GM23338 (cell line): Measurements from ENCODE around the gene RBM23. TPM values are rescaled to one million over a fixed set of nuclear protein-coding genes. Genes with fewer than 3 reads are reported as not detected.

ENCODE experiments used
- ATAC-seq: fragments of 200-7000 bp; cut with Tn5 transposase; 3 replicates; pipeline ENCODE4 v1.9.1; 2020
- DNase-seq: peaks from one replicate; pipeline ENCODE4 v3.0.0-alpha.2; 2015; ENCODE audit warnings: low spot score
- H2AFZ ChIP-seq: fragments of 200-600 bp; sonication (generic); 2 replicates; pipeline ENCODE4 v1.8.0; 2016; ENCODE audit warnings: antibody characterized with exemption, mild to moderate bottlenecking, moderate library complexity
- H3F3A ChIP-seq: fragments of 200-600 bp; sonication (generic); replicated peaks from 2 replicates; pipeline ENCODE4 v1.8.0; 2017; ENCODE audit warnings: antibody characterized with exemption, mixed run types, low read depth
- H3K27ac ChIP-seq: fragments of 200-600 bp; sonication (generic); 2 replicates; pipeline ENCODE4 v1.6.1; 2016; ENCODE audit warnings: low read depth
- H3K27me3 ChIP-seq: fragments of 200-600 bp; sonication (generic); 2 replicates; pipeline ENCODE4 v1.8.0; 2016; ENCODE audit warnings: mild to moderate bottlenecking, mixed run types, moderate library complexity; ENCODE audit not compliant: insufficient read depth
- H3K36me3 ChIP-seq: fragments of 200-600 bp; sonication (generic); 2 replicates; pipeline ENCODE4 v1.8.0; 2016; ENCODE audit warnings: mild to moderate bottlenecking; ENCODE audit not compliant: insufficient read depth
- H3K4me1 ChIP-seq: fragments of 200-600 bp; sonication (generic); 2 replicates; pipeline ENCODE4 v1.8.0; 2016; ENCODE audit warnings: mild to moderate bottlenecking, moderate library complexity; ENCODE audit not compliant: insufficient read depth
- H3K4me2 ChIP-seq: fragments of 200-600 bp; sonication (generic); 2 replicates; pipeline ENCODE4 v1.7.1; 2017; ENCODE audit warnings: mixed run types
- H3K4me3 ChIP-seq: fragments of 200-600 bp; sonication (generic); 2 replicates; pipeline ENCODE4 v1.6.1; 2016; ENCODE audit warnings: mixed run types
- H3K79me2 ChIP-seq: fragments of 200-600 bp; sonication (generic); replicated peaks from 2 replicates; pipeline ENCODE4 v1.8.0; 2017; ENCODE audit warnings: mild to moderate bottlenecking; ENCODE audit not compliant: insufficient read depth
- H3K9me2 ChIP-seq: fragments of 200-600 bp; sonication (generic); 2 replicates; pipeline ENCODE4 v1.8.0; 2017; ENCODE audit not compliant: insufficient read depth
- H4K20me1 ChIP-seq: fragments of 200-600 bp; sonication (generic); replicated peaks from 2 replicates; pipeline ENCODE4 v1.8.0; 2017; ENCODE audit warnings: mild to moderate bottlenecking; ENCODE audit not compliant: insufficient read depth
- H3K27ac Mint-ChIP-seq: 2 replicates; pipeline ENCODE4 v1.8.0; 2020; ENCODE audit warnings: inconsistent platforms, mild to moderate bottlenecking, moderate library complexity, mixed read lengths
- H3K27me3 Mint-ChIP-seq: 3 replicates; pipeline ENCODE4 v1.8.0; 2022; ENCODE audit warnings: low read depth, mild to moderate bottlenecking, moderate library complexity, mixed read lengths, inconsistent platforms; ENCODE audit not compliant: insufficient read depth, poor library complexity
- H3K36me3 Mint-ChIP-seq: 3 replicates; pipeline ENCODE4 v1.8.0; 2021; ENCODE audit warnings: low read depth, mild to moderate bottlenecking, inconsistent platforms, moderate library complexity, mixed read lengths
- H3K4me1 Mint-ChIP-seq: 3 replicates; pipeline ENCODE4 v1.8.0; 2020; ENCODE audit warnings: mild to moderate bottlenecking, inconsistent platforms, mixed read lengths
- H3K4me3 Mint-ChIP-seq: 3 replicates; pipeline ENCODE4 v1.8.0; 2021; ENCODE audit warnings: moderate library complexity, mild to moderate bottlenecking, inconsistent platforms, mixed read lengths
- H3K9me3 Mint-ChIP-seq: 3 replicates; pipeline ENCODE4 v1.8.0; 2020; ENCODE audit warnings: moderate library complexity, mild to moderate bottlenecking, inconsistent platforms, mixed read lengths
- EZH2 ChIP-seq: fragments of 200-600 bp; sonication (generic); IDR thresholded peaks from one replicate; pipeline ENCODE4 v1.8.0; 2017; ENCODE audit warnings: antibody characterized with exemption, mild to moderate bottlenecking, low read depth; ENCODE audit not compliant: unreplicated experiment
- EZH2phosphoT487 ChIP-seq: fragments of 200-600 bp; sonication (generic); IDR thresholded peaks from one replicate; pipeline ENCODE4 v1.8.1; 2018; ENCODE audit warnings: antibody characterized with exemption; ENCODE audit not compliant: unreplicated experiment
- JUNB ChIP-seq: IDR thresholded peaks from one replicate; pipeline ENCODE4 v1.6.1; 2016; ENCODE audit warnings: antibody characterized with exemption; ENCODE audit not compliant: unreplicated experiment
- NANOG ChIP-seq: IDR thresholded peaks from 2 replicates; pipeline ENCODE4 v1.6.1; 2016; ENCODE audit warnings: antibody characterized with exemption, borderline replicate concordance
- POLR2AphosphoS5 ChIP-seq: IDR thresholded peaks from 2 replicates; pipeline ENCODE4 v1.6.1; 2016; ENCODE audit warnings: antibody characterized with exemption, low read depth
- STAT1 ChIP-seq: IDR thresholded peaks from one replicate; pipeline ENCODE4 v1.6.1; 2016; ENCODE audit warnings: antibody characterized with exemption; ENCODE audit not compliant: unreplicated experiment
- ZNF331 ChIP-seq: fragments of 250-450 bp; sonication (Bioruptor Pico); IDR thresholded peaks from 2 replicates; pipeline ENCODE4 v1.5.0; 2020; ENCODE audit warnings: low read depth, mild to moderate bottlenecking, moderate library complexity
- polyA plus RNA-seq: library from polyadenylated mRNA; unstranded; fragments of >200 nt; fragmentation: Nextera tagmentation; extraction: Ambion mirVana; gene quantifications from 2 replicates; pipeline ENCODE4 v1.2.1, GENCODE V29; 2016
- total RNA-seq: library from RNA; depleted of rRNA; stranded (reverse); fragments of >200 nt; shearing (Covaris generic); gene quantifications from 2 replicates; pipeline ENCODE4 v1.2.3, GENCODE V29; 2014
- TF ChIP-seq, protein P1 (sequence below): fragments of 250-450 bp; sonication (Bioruptor Pico); IDR thresholded peaks from 2 replicates; pipeline ENCODE4 v1.5.0; 2020; ENCODE audit warnings: mild to moderate bottlenecking, moderate library complexity
- TF ChIP-seq, protein P2 (sequence below), 2 experiments: fragments of 200-600 bp in 1 of 2; sonication (generic) in 1 of 2; conservative IDR thresholded peaks; 2 replicates each; pipeline versions ENCODE4 v1.5.1 to v1.6.1; 2016 to 2017; ENCODE audit warnings: antibody characterized with exemption in 2 of 2, low read depth in 2 of 2, mild to moderate bottlenecking in 2 of 2, moderate library complexity in 1 of 2
- TF ChIP-seq, protein P3 (sequence below): IDR thresholded peaks from 2 replicates; pipeline ENCODE4 v1.6.1; 2016; ENCODE audit warnings: antibody characterized with exemption

Gene RBM23
- total and polyA plus RNA-seq, 2 experiments from 2014 or later, result 14.4 to 52.8 TPM

GRCh38 chr14:22870811-22871223 is 48.1 kb downstream of the RBM23 start:
- peak overlapping the region; percentile 81 for H3K27ac ChIP-seq
- ATAC-seq, result no peak

GRCh38 chr14:22866874-22867273 is 52.1 kb downstream of the RBM23 start:
- no peaks in the 10 kb centered on the region for H3K9me2 ChIP-seq
- H3K4me1 ChIP-seq, result peaks cover 14% of the 10 kb centered on the region; the same call in 1 of the 2 replicates
- H3K4me3 ChIP-seq, result no peak overlapping the region
- H2AFZ ChIP-seq, result no peak overlapping the region
- Mint-ChIP-seq H3K27ac (no peak overlapping the region), H3K4me3 (no peak overlapping the region), H3K9me3 (no peaks in the 10 kb centered on the region; the same call in 2 of the 3 replicates), H3K36me3 (no peaks in the 10 kb centered on the region), H3K4me1 (peaks cover 8% of the 10 kb centered on the region), H3K27me3 (peaks cover 8% of the 10 kb centered on the region)
- no peaks in the 10 kb centered on the region for H3K36me3 ChIP-seq
- H4K20me1 ChIP-seq, result no peaks in the 10 kb centered on the region
- DNase-seq (no peak), ATAC-seq (no peak)
- H3K27ac ChIP-seq, result no peak overlapping the region
- H3K27me3 ChIP-seq, result no peaks in the 10 kb centered on the region
- no peak overlapping the region for H3K4me2 ChIP-seq
- H3F3A ChIP-seq, result peaks cover 7% of the 10 kb centered on the region; the same call in 1 of the 2 replicates
- H3K79me2 ChIP-seq, result no peaks in the 10 kb centered on the region
- TF ChIP-seq NANOG (no peak), JUNB (no peak), POLR2AphosphoS5 (no peak), EZH2 (no peak), EZH2phosphoT487 (no peak)
- TF ChIP-seq, protein P1, sequence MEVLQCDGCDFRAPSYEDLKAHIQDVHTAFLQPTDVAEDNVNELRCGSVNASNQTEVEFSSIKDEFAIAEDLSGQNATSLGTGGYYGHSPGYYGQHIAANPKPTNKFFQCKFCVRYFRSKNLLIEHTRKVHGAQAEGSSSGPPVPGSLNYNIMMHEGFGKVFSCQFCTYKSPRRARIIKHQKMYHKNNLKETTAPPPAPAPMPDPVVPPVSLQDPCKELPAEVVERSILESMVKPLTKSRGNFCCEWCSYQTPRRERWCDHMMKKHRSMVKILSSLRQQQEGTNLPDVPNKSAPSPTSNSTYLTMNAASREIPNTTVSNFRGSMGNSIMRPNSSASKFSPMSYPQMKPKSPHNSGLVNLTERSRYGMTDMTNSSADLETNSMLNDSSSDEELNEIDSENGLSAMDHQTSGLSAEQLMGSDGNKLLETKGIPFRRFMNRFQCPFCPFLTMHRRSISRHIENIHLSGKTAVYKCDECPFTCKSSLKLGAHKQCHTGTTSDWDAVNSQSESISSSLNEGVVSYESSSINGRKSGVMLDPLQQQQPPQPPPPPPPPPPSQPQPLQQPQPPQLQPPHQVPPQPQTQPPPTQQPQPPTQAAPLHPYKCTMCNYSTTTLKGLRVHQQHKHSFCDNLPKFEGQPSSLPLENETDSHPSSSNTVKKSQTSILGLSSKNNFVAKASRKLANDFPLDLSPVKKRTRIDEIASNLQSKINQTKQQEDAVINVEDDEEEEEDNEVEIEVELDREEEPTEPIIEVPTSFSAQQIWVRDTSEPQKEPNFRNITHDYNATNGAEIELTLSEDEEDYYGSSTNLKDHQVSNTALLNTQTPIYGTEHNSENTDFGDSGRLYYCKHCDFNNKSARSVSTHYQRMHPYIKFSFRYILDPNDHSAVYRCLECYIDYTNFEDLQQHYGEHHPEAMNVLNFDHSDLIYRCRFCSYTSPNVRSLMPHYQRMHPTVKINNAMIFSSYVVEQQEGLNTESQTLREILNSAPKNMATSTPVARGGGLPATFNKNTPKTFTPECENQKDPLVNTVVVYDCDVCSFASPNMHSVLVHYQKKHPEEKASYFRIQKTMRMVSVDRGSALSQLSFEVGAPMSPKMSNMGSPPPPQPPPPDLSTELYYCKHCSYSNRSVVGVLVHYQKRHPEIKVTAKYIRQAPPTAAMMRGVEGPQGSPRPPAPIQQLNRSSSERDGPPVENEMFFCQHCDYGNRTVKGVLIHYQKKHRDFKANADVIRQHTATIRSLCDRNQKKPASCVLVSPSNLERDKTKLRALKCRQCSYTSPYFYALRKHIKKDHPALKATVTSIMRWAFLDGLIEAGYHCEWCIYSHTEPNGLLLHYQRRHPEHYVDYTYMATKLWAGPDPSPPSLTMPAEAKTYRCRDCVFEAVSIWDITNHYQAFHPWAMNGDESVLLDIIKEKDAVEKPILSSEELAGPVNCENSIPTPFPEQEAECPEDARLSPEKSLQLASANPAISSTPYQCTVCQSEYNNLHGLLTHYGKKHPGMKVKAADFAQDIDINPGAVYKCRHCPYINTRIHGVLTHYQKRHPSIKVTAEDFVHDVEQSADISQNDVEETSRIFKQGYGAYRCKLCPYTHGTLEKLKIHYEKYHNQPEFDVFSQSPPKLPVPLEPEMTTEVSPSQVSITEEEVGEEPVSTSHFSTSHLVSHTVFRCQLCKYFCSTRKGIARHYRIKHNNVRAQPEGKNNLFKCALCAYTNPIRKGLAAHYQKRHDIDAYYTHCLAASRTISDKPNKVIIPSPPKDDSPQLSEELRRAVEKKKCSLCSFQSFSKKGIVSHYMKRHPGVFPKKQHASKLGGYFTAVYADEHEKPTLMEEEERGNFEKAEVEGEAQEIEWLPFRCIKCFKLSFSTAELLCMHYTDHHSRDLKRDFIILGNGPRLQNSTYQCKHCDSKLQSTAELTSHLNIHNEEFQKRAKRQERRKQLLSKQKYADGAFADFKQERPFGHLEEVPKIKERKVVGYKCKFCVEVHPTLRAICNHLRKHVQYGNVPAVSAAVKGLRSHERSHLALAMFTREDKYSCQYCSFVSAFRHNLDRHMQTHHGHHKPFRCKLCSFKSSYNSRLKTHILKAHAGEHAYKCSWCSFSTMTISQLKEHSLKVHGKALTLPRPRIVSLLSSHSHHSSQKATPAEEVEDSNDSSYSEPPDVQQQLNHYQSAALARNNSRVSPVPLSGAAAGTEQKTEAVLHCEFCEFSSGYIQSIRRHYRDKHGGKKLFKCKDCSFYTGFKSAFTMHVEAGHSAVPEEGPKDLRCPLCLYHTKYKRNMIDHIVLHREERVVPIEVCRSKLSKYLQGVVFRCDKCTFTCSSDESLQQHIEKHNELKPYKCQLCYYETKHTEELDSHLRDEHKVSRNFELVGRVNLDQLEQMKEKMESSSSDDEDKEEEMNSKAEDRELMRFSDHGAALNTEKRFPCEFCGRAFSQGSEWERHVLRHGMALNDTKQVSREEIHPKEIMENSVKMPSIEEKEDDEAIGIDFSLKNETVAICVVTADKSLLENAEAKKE (CRISPR knock-in tag), result no peak
- TF ChIP-seq, protein P2, sequence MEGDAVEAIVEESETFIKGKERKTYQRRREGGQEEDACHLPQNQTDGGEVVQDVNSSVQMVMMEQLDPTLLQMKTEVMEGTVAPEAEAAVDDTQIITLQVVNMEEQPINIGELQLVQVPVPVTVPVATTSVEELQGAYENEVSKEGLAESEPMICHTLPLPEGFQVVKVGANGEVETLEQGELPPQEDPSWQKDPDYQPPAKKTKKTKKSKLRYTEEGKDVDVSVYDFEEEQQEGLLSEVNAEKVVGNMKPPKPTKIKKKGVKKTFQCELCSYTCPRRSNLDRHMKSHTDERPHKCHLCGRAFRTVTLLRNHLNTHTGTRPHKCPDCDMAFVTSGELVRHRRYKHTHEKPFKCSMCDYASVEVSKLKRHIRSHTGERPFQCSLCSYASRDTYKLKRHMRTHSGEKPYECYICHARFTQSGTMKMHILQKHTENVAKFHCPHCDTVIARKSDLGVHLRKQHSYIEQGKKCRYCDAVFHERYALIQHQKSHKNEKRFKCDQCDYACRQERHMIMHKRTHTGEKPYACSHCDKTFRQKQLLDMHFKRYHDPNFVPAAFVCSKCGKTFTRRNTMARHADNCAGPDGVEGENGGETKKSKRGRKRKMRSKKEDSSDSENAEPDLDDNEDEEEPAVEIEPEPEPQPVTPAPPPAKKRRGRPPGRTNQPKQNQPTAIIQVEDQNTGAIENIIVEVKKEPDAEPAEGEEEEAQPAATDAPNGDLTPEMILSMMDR (conservative IDR thresholded peaks at IDR 0.05; ENCODE audit: low read depth in 2 of 2), result no peak
- TF ChIP-seq, protein P3, sequence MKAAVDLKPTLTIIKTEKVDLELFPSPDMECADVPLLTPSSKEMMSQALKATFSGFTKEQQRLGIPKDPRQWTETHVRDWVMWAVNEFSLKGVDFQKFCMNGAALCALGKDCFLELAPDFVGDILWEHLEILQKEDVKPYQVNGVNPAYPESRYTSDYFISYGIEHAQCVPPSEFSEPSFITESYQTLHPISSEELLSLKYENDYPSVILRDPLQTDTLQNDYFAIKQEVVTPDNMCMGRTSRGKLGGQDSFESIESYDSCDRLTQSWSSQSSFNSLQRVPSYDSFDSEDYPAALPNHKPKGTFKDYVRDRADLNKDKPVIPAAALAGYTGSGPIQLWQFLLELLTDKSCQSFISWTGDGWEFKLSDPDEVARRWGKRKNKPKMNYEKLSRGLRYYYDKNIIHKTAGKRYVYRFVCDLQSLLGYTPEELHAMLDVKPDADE, result no peak

More at GRCh38 chr14:22870811-22871223, 48.1 kb downstream of the RBM23 start:
- peak overlapping the region; percentile 99 for H3K27ac Mint-ChIP-seq
- H3K4me3 Mint-ChIP-seq, result peak overlapping the region; percentile 89
- H3K79me2 ChIP-seq, result no peaks in the 10 kb centered on the region
- H3K27me3 ChIP-seq, result no peaks in the 10 kb centered on the region
- H3K4me2 ChIP-seq, result peak overlapping the region; percentile 76
- H2AFZ ChIP-seq, result no peak overlapping the region
- H3K4me1 ChIP-seq, result peaks cover 19% of the 10 kb centered on the region
- H3K27me3 Mint-ChIP-seq, result peaks cover 20% of the 10 kb centered on the region
- no peaks in the 10 kb centered on the region for H3K36me3 ChIP-seq
- peaks cover 12% of the 10 kb centered on the region for H3K36me3 Mint-ChIP-seq
- DNase-seq, result no peak
- TF ChIP-seq POLR2AphosphoS5 (no peak), STAT1 (no peak), ZNF331 (CRISPR knock-in tag) (no peak), NANOG (no peak)
- no peaks in the 10 kb centered on the region for H3K9me2 ChIP-seq
- H4K20me1 ChIP-seq, result no peaks in the 10 kb centered on the region
- peak overlapping the region; percentile 96 for H3K4me3 ChIP-seq
- peaks cover 7% of the 10 kb centered on the region; the same call in 1 of the 2 replicates for H3F3A ChIP-seq
- H3K4me1 Mint-ChIP-seq, result peaks cover 13% of the 10 kb centered on the region
- no peaks in the 10 kb centered on the region; the same call in 2 of the 3 replicates for H3K9me3 Mint-ChIP-seq
